HL-60 (cell line): Measurements from ENCODE around the gene SFMBT2.

Source experiments
- CTCF ChIP-seq: IDR thresholded peaks from one replicate; pipeline ENCODE4 v1.5.1; 2011; ENCODE audit warnings: low read length, control low read depth, inconsistent platforms; ENCODE audit not compliant: insufficient read depth
- GABPA ChIP-seq: IDR thresholded peaks from 2 replicates; pipeline ENCODE4 v1.6.1; 2012; ENCODE audit warnings: low read depth
- POLR2AphosphoS5 ChIP-seq: IDR thresholded peaks from 2 replicates; pipeline ENCODE4 v1.6.1; 2012; ENCODE audit warnings: low read depth
- REST ChIP-seq: IDR thresholded peaks from 2 replicates; pipeline ENCODE4 v1.6.1; 2012; ENCODE audit warnings: low read depth; ENCODE audit not compliant: insufficient replicate concordance
- SPI1 ChIP-seq: IDR thresholded peaks from 2 replicates; pipeline ENCODE4 v1.6.1; 2012; ENCODE audit warnings: low read depth, mild to moderate bottlenecking, borderline replicate concordance

GRCh38 chr10:7243873-7244272 is 167.0 kb downstream of the SFMBT2 start:
- TF ChIP-seq CTCF (no peak), SPI1 (peak; percentile 24; the same call in 1 of the 2 replicates), POLR2AphosphoS5 (no peak), REST (no peak), GABPA (no peak)
